GM19372 (cell line): ENCODE results near the gene CFAP77.

Experiments
- ATAC-seq: cut with Tn5 transposase; IDR thresholded peaks from one replicate; pipeline ENCODE4 v1.9.1; 2021; ENCODE audit warnings: mild to moderate bottlenecking, low read depth, moderate library complexity; ENCODE audit not compliant: unreplicated experiment

The CFAP77 gene

DNA sequence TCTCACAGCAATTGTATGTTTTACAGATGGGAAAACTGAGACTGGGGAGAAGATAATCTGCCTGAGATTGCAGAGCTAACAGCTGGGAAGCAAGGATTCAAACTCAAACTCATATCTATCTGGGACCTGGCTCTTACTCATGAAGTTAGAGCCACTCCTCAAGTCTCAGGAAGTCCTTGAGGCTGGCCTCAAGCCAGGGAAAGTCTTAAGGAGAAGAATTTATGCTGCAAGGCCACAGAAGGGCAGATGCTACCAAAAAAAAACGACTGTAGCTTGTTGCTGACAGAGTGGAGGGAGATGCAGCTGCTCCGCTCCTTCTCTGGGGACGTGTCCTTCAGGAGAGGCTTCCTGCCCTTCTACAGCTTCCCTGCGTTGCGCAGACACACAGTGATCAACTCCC is 212.1 kb downstream of the CFAP77 start:
- no peak for ATAC-seq
